ELF-1 (cell line): ENCODE measurements around the gene HBE1.

Experiments
- DNase-seq: peaks from one replicate; pipeline ENCODE4 v3.0.0-alpha.2; 2016; ENCODE audit warnings: low read depth, low spot score

The HBE1 gene

GRCh38 chr11:5234381-5234834 lies 35.3 kb downstream of the HBE1 start, which contains the start of gene HBD:
HBD (minus strand) TSS chr11:5234483; CDS start chr11:5234433, 50 bp downstream.
- DNase-seq, result no peak

- DNase-seq, result no peak
Measured at GRCh38 chr11:5233307-5233706, 36.4 kb downstream of the HBE1 start.

GRCh38 chr11:5232821-5233220 lies 36.9 kb downstream of the HBE1 start:
- DNase-seq, result no peak

GRCh38 chr11:5232176-5232575 lies 37.6 kb downstream of the HBE1 start:
- no peak for DNase-seq

GRCh38 chr11:5231111-5231510 lies 38.6 kb downstream of the HBE1 start:
- no peak for DNase-seq

GRCh38 chr11:5230266-5230665 lies 39.5 kb downstream of the HBE1 start:
- no peak for DNase-seq

- DNase-seq, result no peak
Measured at GRCh38 chr11:5229796-5230195, 39.9 kb downstream of the HBE1 start.

- DNase-seq, result no peak
Measured at GRCh38 chr11:5229356-5229755, 40.4 kb downstream of the HBE1 start.

GRCh38 chr11:5228124-5228523 lies 41.6 kb downstream of the HBE1 start:
- no peak for DNase-seq

GRCh38 chr11:5227681-5228080 lies 42.1 kb downstream of the HBE1 start:
- no peak for DNase-seq

- DNase-seq, result no peak
Measured at GRCh38 chr11:5226732-5227310, 42.9 kb downstream of the HBE1 start, which contains the start of gene HBB. HBB (minus strand) TSS chr11:5227071; CDS start chr11:5227021, 50 bp downstream.

- DNase-seq, result no peak
Measured at GRCh38 chr11:5225480-5225871, 44.3 kb downstream of the HBE1 start.

GRCh38 chr11:5224538-5225479 lies 44.9 kb downstream of the HBE1 start:
- no peak for DNase-seq

GRCh38 chr11:5223686-5224085 lies 46.1 kb downstream of the HBE1 start:
- no peak for DNase-seq

- no peak for DNase-seq
Measured at GRCh38 chr11:5223146-5223545, 46.6 kb downstream of the HBE1 start.
